22Rv1 (cell line): ENCODE data around the gene MAP7.
A peak's percentile ranks its signal among the peaks of the same experiment; 100 is the strongest.
"Not testable (repeated sequence)": the region's sequence is repeated elsewhere in the genome, so short reads cannot be mapped to it uniquely, and the experiment has no call there.

Experiments used
- H3K27ac ChIP-seq: fragments of 450-650 bp; 2 replicates; pipeline ENCODE4 v1.5.1; 2017
- CTCF ChIP-seq: fragments of 450-650 bp; IDR thresholded peaks from 2 replicates; pipeline ENCODE4 v1.5.1; 2017; ENCODE audit warnings: mild to moderate bottlenecking
- ZFX ChIP-seq: fragments of 450-650 bp; IDR thresholded peaks from 2 replicates; pipeline ENCODE4 v1.6.1; 2017; ENCODE audit warnings: antibody characterized with exemption, borderline replicate concordance

Gene MAP7

DNA sequence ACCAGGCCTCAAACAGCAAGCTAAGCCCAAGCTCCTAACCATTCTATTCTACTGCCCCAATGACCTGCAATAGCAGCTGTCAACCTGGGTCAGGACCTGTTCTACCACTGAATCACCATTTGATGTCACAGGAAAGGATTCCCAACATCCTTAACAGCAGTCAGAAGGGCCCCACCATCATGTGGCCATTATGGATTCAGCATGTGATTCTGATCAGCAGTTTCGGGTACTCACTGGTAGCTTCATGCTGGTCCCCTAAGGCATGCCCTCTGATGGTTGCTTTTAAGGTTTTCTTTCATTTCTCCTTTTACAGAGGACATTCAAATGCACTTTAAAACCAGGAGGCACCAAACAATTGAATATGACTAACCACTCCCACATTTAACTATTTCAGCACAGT is 37.3 kb upstream of the MAP7 start:
- TF ChIP-seq ZFX (no peak), CTCF (no peak)
- H3K27ac ChIP-seq: no peak overlapping the region

- TF ChIP-seq CTCF (no peak), ZFX (no peak)
- H3K27ac ChIP-seq: no peak overlapping the region
These were observed 36.1 kb upstream of the MAP7 start for GRCh38 chr6:136586295-136586694.

DNA sequence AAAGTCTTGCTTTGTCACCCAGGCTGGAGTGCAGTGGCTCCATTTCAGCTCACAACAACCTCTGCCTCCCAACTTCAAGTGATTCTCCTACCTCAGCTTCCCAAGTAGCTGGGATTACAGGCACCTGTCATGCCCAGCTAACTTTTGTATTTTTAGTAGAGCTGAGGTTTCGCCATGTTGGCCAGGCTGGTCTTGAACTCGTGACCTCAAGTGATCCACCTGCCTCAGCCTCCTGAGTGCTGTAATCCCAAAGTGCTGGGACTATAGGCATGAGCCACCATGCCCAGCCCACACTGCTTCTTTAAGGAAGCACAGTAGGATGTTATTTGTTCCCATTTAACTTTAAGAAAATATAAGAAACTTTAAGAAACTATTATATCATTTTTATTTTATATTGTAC is 35.3 kb upstream of the MAP7 start:
- H3K27ac ChIP-seq: not testable (repeated sequence)

DNA sequence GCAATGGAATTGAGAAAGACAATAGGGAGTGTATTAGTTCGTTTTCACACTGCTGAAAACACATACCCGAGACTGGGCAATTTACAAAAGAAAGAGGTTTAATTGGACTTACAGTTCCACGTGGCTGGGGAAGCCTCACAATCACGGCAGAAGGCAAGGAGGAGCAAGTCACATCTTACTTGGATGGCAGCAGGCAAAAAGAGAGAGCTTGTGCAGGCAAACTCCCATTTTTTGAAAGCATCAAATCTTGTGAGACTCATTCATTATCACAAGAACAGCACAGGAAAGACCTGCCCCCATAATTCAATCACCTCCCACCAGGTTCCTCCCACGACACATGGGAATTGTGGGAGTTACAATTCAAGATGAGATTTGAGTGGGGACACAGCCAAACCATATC is 34.1 kb upstream of the MAP7 start:
- H3K27ac ChIP-seq: not testable (repeated sequence)

GRCh38 chr6:136582711-136583471 is 32.7 kb upstream of the MAP7 start:
- H3K27ac ChIP-seq: no peak overlapping the region
- TF ChIP-seq CTCF (peak; percentile 82), ZFX (no peak)

DNA sequence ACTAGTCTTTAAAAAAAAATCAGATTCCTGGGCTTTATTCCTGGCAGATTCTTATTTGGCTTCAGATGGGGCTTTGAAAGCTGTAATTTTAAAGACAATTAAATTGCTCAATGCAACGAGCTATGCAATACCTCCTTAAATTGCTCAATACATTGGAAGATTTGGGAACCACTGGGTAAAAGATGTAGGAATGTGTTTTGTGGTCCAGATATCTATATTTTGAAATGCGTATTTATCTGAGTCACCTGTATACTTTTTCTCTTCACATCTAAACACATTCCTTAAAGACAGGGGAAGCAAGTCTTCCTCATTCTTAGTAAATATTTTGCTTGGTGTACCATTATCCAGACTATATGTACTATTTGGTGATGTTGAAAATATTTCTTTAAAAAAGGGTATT is 29.6 kb upstream of the MAP7 start:
- H3K27ac ChIP-seq: no peak overlapping the region
- TF ChIP-seq ZFX (no peak), CTCF (no peak)

- no peak overlapping the region for H3K27ac ChIP-seq
- TF ChIP-seq CTCF (no peak), ZFX (no peak)
These were observed 26.6 kb upstream of the MAP7 start for GRCh38 chr6:136576821-136577220.

DNA sequence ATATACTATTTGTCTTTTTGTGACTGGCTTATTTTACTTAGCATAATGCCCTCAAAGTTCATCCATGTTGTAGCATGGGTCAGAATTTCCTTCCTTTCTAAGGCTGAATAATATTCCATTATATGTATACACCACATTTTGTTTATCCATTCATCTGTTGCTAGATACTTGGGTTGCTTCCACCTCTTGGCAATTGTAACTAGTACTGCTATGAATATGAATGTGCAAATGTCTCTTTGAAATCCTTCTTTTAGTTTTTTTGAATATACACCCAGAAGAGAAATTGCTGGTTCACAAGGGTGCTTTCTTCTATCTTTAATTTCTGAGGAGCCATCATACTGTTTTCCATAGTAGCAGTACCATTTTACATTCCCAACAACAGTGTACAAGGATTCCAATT is 21.3 kb upstream of the MAP7 start:
- no peak for TF ChIP-seq ZFX
- no peak overlapping the region for H3K27ac ChIP-seq

GRCh38 chr6:136571065-136571464 is 20.8 kb upstream of the MAP7 start:
- no peak for TF ChIP-seq CTCF
- no peak overlapping the region for H3K27ac ChIP-seq
